Measurements from ENCODE around the gene CD22.

Gene CD22

GRCh38 chr19:35349614-35350521 is 20.9 kb downstream of the CD22 start:
- H4K91ac ChIP-seq (ENCODE audit: low read length): no peak overlapping the region
- no peak overlapping the region for H3K18ac ChIP-seq (ENCODE audit: low read depth in 1 of 2, low read length in 2 of 2)
- no peak overlapping the region for H2BK5ac ChIP-seq (ENCODE audit: low read depth, low read length, poor library complexity, severe bottlenecking)
- no peak overlapping the region for H2AFZ ChIP-seq (ENCODE audit: low read depth, low read length)
- H3K4ac ChIP-seq (ENCODE audit: low read depth in 1 of 2, low read length in 2 of 2): no peak overlapping the region
- H3K23ac ChIP-seq (ENCODE audit: low read length in 2 of 2): no peak overlapping the region
- H3K4me3 ChIP-seq (ENCODE audit: insufficient read depth in 1 of 2, low read depth in 1 of 2, low read length in 2 of 2): no peak overlapping the region
- no peak overlapping the region for H2BK15ac ChIP-seq (ENCODE audit: low read depth, poor library complexity, severe bottlenecking)
- no peaks in the 10 kb centered on the region for H3K36me3 ChIP-seq (ENCODE audit: control insufficient read depth in 1 of 2, insufficient read depth in 2 of 2, low read depth in 1 of 2, low read length in 2 of 2)
- H3K14ac ChIP-seq (ENCODE audit: low read length in 2 of 2): no peak overlapping the region
- no peaks in the 10 kb centered on the region for H3K4me1 ChIP-seq (ENCODE audit: control insufficient read depth, insufficient read depth, low read depth, low read length)
- H3K4me2 ChIP-seq (ENCODE audit: low read length, poor library complexity, severe bottlenecking): no peak overlapping the region
- no peaks in the 10 kb centered on the region for H3K9me3 ChIP-seq (ENCODE audit: control insufficient read depth, low read length)
- H3K9ac ChIP-seq (ENCODE audit: low read length): no peak overlapping the region
- no peak overlapping the region for H2BK120ac ChIP-seq (ENCODE audit: low read depth, low read length)
- no peak for DNase-seq
- WGBS: 81% methylated on average over 13 of the region's 17 CpGs
- H3K27me3 ChIP-seq (ENCODE audit: control insufficient read depth in 1 of 2, insufficient read depth in 1 of 2, low read length in 2 of 2): peaks cover 6 to 56% of the 10 kb centered on the region in 2 experiments
- H3K27ac ChIP-seq (ENCODE audit: low read length, poor library complexity, severe bottlenecking): no peak overlapping the region
- H2AK5ac ChIP-seq (ENCODE audit: low read length, severe bottlenecking): no peak overlapping the region
- H2BK12ac ChIP-seq (ENCODE audit: low read length in 2 of 2): no peak overlapping the region
- no peak overlapping the region for H4K8ac ChIP-seq (ENCODE audit: low read length)
- H3K79me1 ChIP-seq (replicated peaks; ENCODE audit: low read length, poor library complexity, severe bottlenecking): no peaks in the 10 kb centered on the region

- no peak for DNase-seq
- Histone ChIP-seq H3K79me1 (replicated peaks; ENCODE audit: low read length, poor library complexity, severe bottlenecking) (no peaks in the 10 kb centered on the region), H3K4me1 (ENCODE audit: control insufficient read depth, insufficient read depth, low read depth, low read length) (no peaks in the 10 kb centered on the region), H3K4ac (ENCODE audit: low read depth in 1 of 2, low read length in 2 of 2) (no peak overlapping the region), H2BK5ac (ENCODE audit: low read depth, low read length, poor library complexity, severe bottlenecking) (no peak overlapping the region), H2BK15ac (ENCODE audit: low read depth, poor library complexity, severe bottlenecking) (no peak overlapping the region), H2AK5ac (ENCODE audit: low read length, severe bottlenecking) (no peak overlapping the region), H2BK12ac (ENCODE audit: low read length in 2 of 2) (no peak overlapping the region), H3K9ac (ENCODE audit: low read length) (no peak overlapping the region), H3K23ac (ENCODE audit: low read length in 2 of 2) (no peak overlapping the region), H4K8ac (ENCODE audit: low read length) (no peak overlapping the region), H3K27me3 (ENCODE audit: control insufficient read depth in 1 of 2, insufficient read depth in 1 of 2, low read length in 2 of 2) (peaks cover 10 to 59% of the 10 kb centered on the region in 2 experiments), H3K18ac (ENCODE audit: low read depth in 1 of 2, low read length in 2 of 2) (no peak overlapping the region), H4K91ac (ENCODE audit: low read length) (no peak overlapping the region), H3K36me3 (ENCODE audit: control insufficient read depth in 1 of 2, insufficient read depth in 2 of 2, low read depth in 1 of 2, low read length in 2 of 2) (no peaks in the 10 kb centered on the region), H3K27ac (ENCODE audit: low read length, poor library complexity, severe bottlenecking) (no peak overlapping the region), H2AFZ (ENCODE audit: low read depth, low read length) (no peak overlapping the region), H3K9me3 (ENCODE audit: control insufficient read depth, low read length) (no peaks in the 10 kb centered on the region), H2BK120ac (ENCODE audit: low read depth, low read length) (no peak overlapping the region), H3K14ac (ENCODE audit: low read length in 2 of 2) (no peak overlapping the region), H3K4me2 (ENCODE audit: low read length, poor library complexity, severe bottlenecking) (no peak overlapping the region), H3K4me3 (ENCODE audit: insufficient read depth in 1 of 2, low read depth in 1 of 2, low read length in 2 of 2) (no peak overlapping the region)
- 88% methylated on average over 6 of the region's 7 CpGs for WGBS
Observed at GRCh38 chr19:35350591-35350990, 21.6 kb downstream of the CD22 start.

GRCh38 chr19:35351411-35352176 is 22.6 kb downstream of the CD22 start:
- Histone ChIP-seq H3K27me3 (ENCODE audit: control insufficient read depth in 1 of 2, insufficient read depth in 1 of 2, low read length in 2 of 2) (peaks cover 14 to 53% of the 10 kb centered on the region in 2 experiments), H3K4ac (ENCODE audit: low read depth in 1 of 2, low read length in 2 of 2) (no peak overlapping the region), H2BK120ac (ENCODE audit: low read depth, low read length) (no peak overlapping the region), H2BK5ac (ENCODE audit: low read depth, low read length, poor library complexity, severe bottlenecking) (no peak overlapping the region), H3K4me3 (ENCODE audit: insufficient read depth in 1 of 2, low read depth in 1 of 2, low read length in 2 of 2) (no peak overlapping the region), H3K4me1 (ENCODE audit: control insufficient read depth, insufficient read depth, low read depth, low read length) (no peaks in the 10 kb centered on the region), H3K23ac (ENCODE audit: low read length in 2 of 2) (no peak overlapping the region), H3K27ac (ENCODE audit: low read length, poor library complexity, severe bottlenecking) (no peak overlapping the region), H2BK12ac (ENCODE audit: low read length in 2 of 2) (no peak overlapping the region), H2AFZ (ENCODE audit: low read depth, low read length) (no peak overlapping the region), H3K9me3 (ENCODE audit: control insufficient read depth, low read length) (no peaks in the 10 kb centered on the region), H3K14ac (ENCODE audit: low read length in 2 of 2) (no peak overlapping the region), H2BK15ac (ENCODE audit: low read depth, poor library complexity, severe bottlenecking) (no peak overlapping the region), H4K8ac (ENCODE audit: low read length) (no peak overlapping the region), H3K18ac (ENCODE audit: low read depth in 1 of 2, low read length in 2 of 2) (no peak overlapping the region), H3K4me2 (ENCODE audit: low read length, poor library complexity, severe bottlenecking) (no peak overlapping the region), H3K79me1 (replicated peaks; ENCODE audit: low read length, poor library complexity, severe bottlenecking) (no peaks in the 10 kb centered on the region), H2AK5ac (ENCODE audit: low read length, severe bottlenecking) (no peak overlapping the region), H3K36me3 (ENCODE audit: control insufficient read depth in 1 of 2, insufficient read depth in 2 of 2, low read depth in 1 of 2, low read length in 2 of 2) (no peaks in the 10 kb centered on the region), H4K91ac (ENCODE audit: low read length) (no peak overlapping the region), H3K9ac (ENCODE audit: low read length) (no peak overlapping the region)
- WGBS: 89% methylated on average over 47 of the region's 47 CpGs
- no peak for DNase-seq

GRCh38 chr19:35352177-35352447 is 23.1 kb downstream of the CD22 start:
- DNase-seq: no peak
- no peak overlapping the region for H2BK120ac ChIP-seq (ENCODE audit: low read depth, low read length)

More at GRCh38 chr19:35352177-35352447, 23.1 kb downstream of the CD22 start:
- 90% methylated on average over 18 of the region's 18 CpGs for WGBS
- Histone ChIP-seq H3K4me2 (ENCODE audit: low read length, poor library complexity, severe bottlenecking) (no peak overlapping the region), H3K9me3 (ENCODE audit: control insufficient read depth, low read length) (no peaks in the 10 kb centered on the region), H3K36me3 (ENCODE audit: control insufficient read depth in 1 of 2, insufficient read depth in 2 of 2, low read depth in 1 of 2, low read length in 2 of 2) (no peaks in the 10 kb centered on the region), H3K18ac (ENCODE audit: low read depth in 1 of 2, low read length in 2 of 2) (no peak overlapping the region), H3K9ac (ENCODE audit: low read length) (no peak overlapping the region), H3K4ac (ENCODE audit: low read depth in 1 of 2, low read length in 2 of 2) (no peak overlapping the region), H3K4me3 (ENCODE audit: insufficient read depth in 1 of 2, low read depth in 1 of 2, low read length in 2 of 2) (no peak overlapping the region), H3K23ac (ENCODE audit: low read length in 2 of 2) (no peak overlapping the region), H2BK12ac (ENCODE audit: low read length in 2 of 2) (no peak overlapping the region), H3K27me3 (ENCODE audit: control insufficient read depth in 1 of 2, insufficient read depth in 1 of 2, low read length in 2 of 2) (peaks cover 14 to 48% of the 10 kb centered on the region in 2 experiments), H3K79me1 (replicated peaks; ENCODE audit: low read length, poor library complexity, severe bottlenecking) (no peaks in the 10 kb centered on the region), H2AFZ (ENCODE audit: low read depth, low read length) (no peak overlapping the region), H3K14ac (ENCODE audit: low read length in 2 of 2) (no peak overlapping the region), H2AK5ac (ENCODE audit: low read length, severe bottlenecking) (no peak overlapping the region), H3K4me1 (ENCODE audit: control insufficient read depth, insufficient read depth, low read depth, low read length) (no peaks in the 10 kb centered on the region), H2BK15ac (ENCODE audit: low read depth, poor library complexity, severe bottlenecking) (no peak overlapping the region), H4K91ac (ENCODE audit: low read length) (no peak overlapping the region), H2BK5ac (ENCODE audit: low read depth, low read length, poor library complexity, severe bottlenecking) (no peak overlapping the region), H4K8ac (ENCODE audit: low read length) (no peak overlapping the region), H3K27ac (ENCODE audit: low read length, poor library complexity, severe bottlenecking) (no peak overlapping the region)
